Body of pancreas (tissue), 4 donors: ENCODE measurements around the gene GRID2IP. TPM values are rescaled to one million over a fixed set of nuclear protein-coding genes. Genes with fewer than 3 reads are reported as not detected.
"Not testable (repeated sequence)": the region's sequence is repeated elsewhere in the genome, so short reads cannot be mapped to it uniquely, and the experiment has no call there.

Experiments
- ATAC-seq: fragments of 150-250 bp; one replicate; pipeline ENCODE4 v1.9.1; 2016
- DNase-seq, 4 donors: peaks; one replicate each; pipeline ENCODE4 v3.0.0-alpha.2; 2019
- H3K27ac ChIP-seq, 4 donors: fragments of 200-600 bp; sonication (generic); 1 replicate in 3 of 4; 2 replicates in 1 of 4; pipeline versions ENCODE4 v1.5.1 to v1.6.1; 2016 to 2019; ENCODE audit warnings: mild to moderate bottlenecking in 1 of 4, mixed read lengths in 1 of 4, moderate library complexity in 1 of 4
- H3K27me3 ChIP-seq, 2 donors: fragments of 200-600 bp; sonication (generic); one replicate each; pipeline ENCODE4 v1.6.0; 2016; ENCODE audit warnings: mild to moderate bottlenecking in 1 of 2
- H3K36me3 ChIP-seq, 2 donors: fragments of 200-600 bp; sonication (generic); replicated peaks in 1 of 2; 2 replicates each; pipeline ENCODE4 v1.5.1; 2016; ENCODE audit warnings: low read depth in 2 of 2; ENCODE audit not compliant: insufficient read depth in 1 of 2
- H3K4me1 ChIP-seq: fragments of 200-600 bp; sonication (generic); one replicate; pipeline ENCODE4 v1.6.0; 2016
- H3K4me3 ChIP-seq, 2 donors: fragments of 200-600 bp; sonication (generic); 1 replicate in 1 of 2; 2 replicates in 1 of 2; pipeline ENCODE4 v1.5.1; 2016 to 2019
- H3K9me3 ChIP-seq, 3 donors: fragments of 200-600 bp; sonication (generic); 1 replicate in 2 of 3; 2 replicates in 1 of 3; pipeline ENCODE4 v1.5.1; 2016
- POLR2A ChIP-seq, 3 donors: fragments of 450-650 bp; IDR thresholded peaks; one replicate each; pipeline ENCODE4 v1.6.1; 2016; ENCODE audit warnings: antibody characterized with exemption in 3 of 3, mild to moderate bottlenecking in 2 of 3
- WGBS, 2 donors: methylation state at CpG; one replicate each; pipeline ENCODE4 v1.1.5; 2017; 5-methylcytosine and 5-hydroxymethylcytosine counted together
- intact Hi-C: fragments of 100-400 bp; cut with DNase I; formaldehyde crosslinking; loops from one replicate; pipeline ENCODE4 v1.15.1; 2023
- total RNA-seq, 2 donors: library from RNA; depleted of rRNA; stranded (reverse); fragments of >200 nt; gene quantifications; one replicate each; pipeline ENCODE4 v1.1.0, GENCODE V29; 2016
- TF ChIP-seq, protein P1 (sequence below), 7 experiments: fragments of 450-650 bp in 4 of 7; fragments of 200-600 bp in 3 of 7; sonication (generic) in 3 of 7; IDR thresholded peaks; one replicate each; pipeline ENCODE4 v1.5.1; 2016 to 2019; ENCODE audit warnings: antibody characterized with exemption in 7 of 7

The GRID2IP gene
- total RNA-seq, 2 donors from 2014 or later: 1.0 to 1.6 TPM

DNA sequence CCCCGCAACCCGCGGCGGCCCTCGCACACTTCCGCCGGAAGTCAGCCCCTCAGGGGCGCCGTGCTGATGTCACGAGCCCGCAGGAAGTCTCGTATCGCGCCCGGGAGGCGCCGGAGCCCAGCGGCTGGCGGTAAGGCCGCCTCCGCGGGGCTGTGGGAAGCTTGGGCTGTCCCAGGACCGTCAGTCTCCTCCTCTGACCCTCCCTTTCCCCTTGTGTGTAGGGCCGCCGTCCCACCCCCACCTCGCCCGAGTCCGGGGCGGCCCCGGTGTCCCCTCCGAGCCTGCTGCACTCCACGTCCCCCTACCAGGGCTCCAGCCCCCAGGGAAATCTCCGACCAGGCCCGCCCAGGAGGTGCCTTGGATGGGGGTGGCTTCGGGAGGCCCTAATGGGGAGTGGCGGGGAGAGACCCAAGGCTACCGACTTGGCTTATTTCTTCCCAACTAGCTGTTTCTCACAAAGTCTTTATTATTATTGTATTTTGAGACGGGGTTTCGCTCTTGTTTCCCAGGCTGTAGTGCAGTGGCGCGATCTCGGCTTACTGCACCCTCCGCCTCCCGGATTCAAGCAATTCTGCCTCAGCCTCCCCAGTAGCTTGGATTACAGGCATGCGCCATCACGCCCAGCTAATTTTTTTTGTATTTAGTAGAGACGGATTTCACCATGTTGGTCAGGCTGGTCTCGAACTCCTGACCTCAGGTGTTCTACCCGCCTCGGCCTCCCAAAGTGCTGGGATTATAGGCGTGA lies 26.3 kb upstream of the GRID2IP start, which contains the start of gene ZDHHC4:
TSS of gene ZDHHC4 (plus strand) at position 86 of the 745 bp plus-strand sequence. CDS start 3,108 bp downstream, outside the sequence.
- peak; percentile 96 for ATAC-seq
- no peaks in the 10 kb centered on the region for H3K27me3 ChIP-seq
- peak; percentile 86 to 90 (median 88) for DNase-seq
- peaks cover 0 to 4% of the 10 kb centered on the region in 2 donors for H3K36me3 ChIP-seq
- H3K4me3 ChIP-seq: peak within 1 kb of the TSS; percentile 30 to 52
- WGBS, 2 donors: 13 to 16% methylated on average over 38 to 51 of the region's 51 CpGs
- intact Hi-C loops: no loop called here
- TF ChIP-seq, protein P1, sequence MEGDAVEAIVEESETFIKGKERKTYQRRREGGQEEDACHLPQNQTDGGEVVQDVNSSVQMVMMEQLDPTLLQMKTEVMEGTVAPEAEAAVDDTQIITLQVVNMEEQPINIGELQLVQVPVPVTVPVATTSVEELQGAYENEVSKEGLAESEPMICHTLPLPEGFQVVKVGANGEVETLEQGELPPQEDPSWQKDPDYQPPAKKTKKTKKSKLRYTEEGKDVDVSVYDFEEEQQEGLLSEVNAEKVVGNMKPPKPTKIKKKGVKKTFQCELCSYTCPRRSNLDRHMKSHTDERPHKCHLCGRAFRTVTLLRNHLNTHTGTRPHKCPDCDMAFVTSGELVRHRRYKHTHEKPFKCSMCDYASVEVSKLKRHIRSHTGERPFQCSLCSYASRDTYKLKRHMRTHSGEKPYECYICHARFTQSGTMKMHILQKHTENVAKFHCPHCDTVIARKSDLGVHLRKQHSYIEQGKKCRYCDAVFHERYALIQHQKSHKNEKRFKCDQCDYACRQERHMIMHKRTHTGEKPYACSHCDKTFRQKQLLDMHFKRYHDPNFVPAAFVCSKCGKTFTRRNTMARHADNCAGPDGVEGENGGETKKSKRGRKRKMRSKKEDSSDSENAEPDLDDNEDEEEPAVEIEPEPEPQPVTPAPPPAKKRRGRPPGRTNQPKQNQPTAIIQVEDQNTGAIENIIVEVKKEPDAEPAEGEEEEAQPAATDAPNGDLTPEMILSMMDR (IDR thresholded peaks at IDR 0.05): peak in 1 of 7 experiments; percentile 14
- TF ChIP-seq POLR2A (IDR thresholded peaks at IDR 0.05): peak; percentile 87 to 97 (median 96)
- H3K27ac ChIP-seq: peak within 1 kb of the TSS; percentile 82 to 97 (median 90)
- no peaks in the 10 kb centered on the region for H3K9me3 ChIP-seq
- peaks cover 15% of the 10 kb centered on the region for H3K4me1 ChIP-seq

DNA sequence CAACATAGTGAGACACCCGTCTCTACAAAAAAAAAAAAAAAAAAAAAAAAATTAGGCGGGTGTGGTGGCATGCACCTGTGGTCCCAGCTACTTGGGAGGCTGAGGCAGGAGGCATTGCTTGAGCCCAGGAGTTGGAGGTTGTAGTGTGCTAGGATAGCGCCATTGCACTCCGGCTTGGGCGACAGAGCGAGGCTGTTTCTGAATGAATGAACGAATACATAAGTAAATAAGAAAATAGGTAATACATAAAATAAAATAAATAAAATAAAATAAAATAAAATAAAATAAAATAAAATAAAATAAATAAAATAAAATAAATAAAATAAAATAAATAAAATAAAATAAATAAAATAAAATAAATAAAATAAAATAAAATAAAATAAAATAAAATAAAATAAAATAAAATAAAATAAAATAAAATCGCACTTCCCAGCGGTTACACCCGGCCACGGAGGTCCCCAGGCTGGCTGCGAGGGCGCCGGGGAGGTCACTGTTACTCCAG lies 25.7 kb upstream of the GRID2IP start:
- intact Hi-C loops, H3K36me3 ChIP-seq, ATAC-seq, H3K9me3 ChIP-seq, H3K27me3 ChIP-seq: not testable (repeated sequence)
- WGBS, 2 donors: 9 to 13% methylated on average over 13 to 14 of the region's 14 CpGs
- Histone ChIP-seq H3K27ac (peak overlapping the region in 3 of 4 donors; percentile 82 to 97 (median 89)), H3K4me1 (peaks cover 15% of the 10 kb centered on the region), H3K4me3 (peak overlapping the region; percentile 30 to 52)
- DNase-seq: peak in 2 of 4 donors; percentile 12 to 25

DNA sequence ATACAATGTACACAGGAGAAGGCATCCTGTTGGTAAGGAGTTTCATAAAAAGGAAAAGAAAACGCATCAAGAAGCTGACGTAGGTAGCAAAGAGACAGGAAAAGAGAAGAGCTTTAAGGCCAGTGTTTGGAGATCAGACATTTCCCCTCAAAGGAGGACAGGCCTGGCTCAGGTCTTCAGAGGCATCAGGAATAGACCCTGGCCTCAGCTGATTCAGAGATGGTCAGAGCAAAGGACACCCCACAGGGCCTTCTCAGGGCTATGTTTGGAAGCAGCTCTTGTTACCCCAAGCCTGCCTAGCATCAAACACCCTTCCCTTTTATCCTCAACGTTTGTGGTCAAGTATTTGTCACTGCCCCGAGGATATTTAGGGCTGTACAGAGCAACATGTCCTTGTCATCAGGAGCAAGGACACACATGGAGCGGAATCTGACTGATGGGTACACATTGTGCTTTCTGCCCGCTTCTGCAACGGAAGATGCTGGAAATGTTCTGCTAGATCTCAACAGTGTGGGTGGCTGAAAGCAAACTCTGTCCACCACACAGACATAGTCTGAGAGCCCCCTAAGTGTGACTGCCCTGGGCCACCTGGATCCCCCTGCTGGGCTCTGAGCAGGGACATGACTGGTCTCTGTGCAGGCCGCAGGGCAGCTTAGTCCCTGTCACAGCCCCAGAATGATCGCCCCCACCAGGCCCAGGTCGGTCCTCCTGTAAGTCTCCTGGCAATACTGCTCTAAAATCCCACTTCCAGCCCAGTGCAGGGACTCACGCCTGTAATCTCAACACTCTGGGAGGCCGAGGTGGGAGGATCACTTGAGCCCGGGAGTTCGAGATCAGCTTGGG lies 25.0 kb upstream of the GRID2IP start:
- TF ChIP-seq, protein P1 (IDR thresholded peaks at IDR 0.05): no peak
- TF ChIP-seq POLR2A (IDR thresholded peaks at IDR 0.05): no peak
- no peak for ATAC-seq
- no peaks in the 10 kb centered on the region for H3K9me3 ChIP-seq
- peak overlapping the region in 1 of 4 donors; percentile 89 for H3K27ac ChIP-seq
- H3K36me3 ChIP-seq: peaks cover 0 to 3% of the 10 kb centered on the region in 2 donors
- intact Hi-C loops: no loop called here
- DNase-seq: no peak
- H3K4me3 ChIP-seq: no peak overlapping the region
- WGBS, 2 donors: 66 to 69% methylated on average over 10 to 13 of the region's 14 CpGs
- peaks cover 15% of the 10 kb centered on the region for H3K4me1 ChIP-seq
- no peaks in the 10 kb centered on the region for H3K27me3 ChIP-seq

DNA sequence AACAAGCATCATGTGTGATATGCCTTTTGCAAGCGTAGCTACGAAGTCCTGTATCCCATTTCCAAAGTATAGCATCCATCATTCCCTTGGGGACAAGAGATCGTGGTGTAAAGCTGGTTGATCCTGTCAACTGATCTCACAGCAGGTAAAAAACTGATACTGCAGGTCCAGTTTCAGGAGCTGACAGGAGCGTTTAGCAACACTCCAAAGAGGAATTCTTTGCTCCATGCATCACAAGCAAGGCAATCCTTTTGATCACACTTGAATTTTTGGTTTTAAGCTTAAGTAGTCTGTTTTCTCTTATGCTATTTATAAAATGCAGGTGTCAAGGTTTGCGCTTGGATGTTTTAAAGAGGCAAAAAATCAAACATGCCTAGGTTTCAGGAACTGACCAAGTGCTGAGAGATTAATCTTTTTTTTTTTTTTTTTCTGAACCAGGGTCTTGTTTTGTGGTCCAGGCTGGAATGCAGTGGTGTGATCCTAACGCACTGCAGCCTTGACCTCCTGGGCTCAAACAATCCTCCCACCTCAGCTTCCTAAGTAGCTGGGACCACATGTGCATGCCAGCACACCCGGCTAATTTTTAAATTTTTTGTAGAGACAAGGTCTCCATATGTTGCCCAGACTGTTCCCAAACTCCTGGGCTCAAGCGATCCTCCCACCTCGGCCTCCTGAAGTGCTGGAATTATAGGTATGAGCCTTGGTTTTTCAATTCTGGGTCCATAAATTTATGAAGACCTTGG lies 24.2 kb upstream of the GRID2IP start:
- ATAC-seq (no peak), DNase-seq (no peak)
- no peaks in the 10 kb centered on the region for H3K27me3 ChIP-seq
- no peaks in the 10 kb centered on the region for H3K9me3 ChIP-seq
- no peak overlapping the region for H3K27ac ChIP-seq
- H3K4me1 ChIP-seq: peaks cover 15% of the 10 kb centered on the region
- H3K4me3 ChIP-seq: no peak overlapping the region
- 66 to 73% methylated on average over 8 to 9 of the region's 9 CpGs for WGBS, 2 donors
- H3K36me3 ChIP-seq: peaks cover 0 to under 1% of the 10 kb centered on the region in 2 donors
- TF ChIP-seq, protein P1 (IDR thresholded peaks at IDR 0.05): no peak
- TF ChIP-seq POLR2A (IDR thresholded peaks at IDR 0.05): no peak
- intact Hi-C loops: no loop called here
